GM15510 (cell line): ENCODE measurements around the gene PAXIP1.

ENCODE experiments used
- POLR2A ChIP-seq: IDR thresholded peaks from 3 replicates; pipeline ENCODE4 v1.6.1; 2011; ENCODE audit warnings: borderline replicate concordance; ENCODE audit not compliant: insufficient read length; ENCODE audit errors: extremely low read depth

PAXIP1 gene

GRCh38 chr7:155001756-155002410 is 1.0 kb downstream of the PAXIP1 start:
- TF ChIP-seq POLR2A, result no peak

DNA sequence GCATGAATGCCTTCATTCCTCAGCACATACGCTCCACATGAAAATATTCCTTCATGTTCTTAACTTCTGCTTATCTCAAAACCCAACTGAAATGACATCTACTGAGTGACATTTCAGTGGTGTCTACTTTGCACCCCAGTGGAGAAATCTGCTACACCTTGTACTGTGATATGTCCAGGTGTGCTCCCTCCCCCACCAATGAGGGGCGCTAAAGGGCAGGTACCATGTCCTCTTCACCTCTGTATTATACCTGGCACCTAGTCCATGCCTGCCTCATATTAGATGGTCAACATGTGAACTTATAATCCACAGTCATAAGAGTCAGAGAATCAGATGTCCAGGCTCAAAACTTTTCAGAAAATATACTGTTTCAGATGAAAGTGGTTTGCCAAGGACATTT is 2.1 kb downstream of the PAXIP1 start:
- no peak for TF ChIP-seq POLR2A

DNA sequence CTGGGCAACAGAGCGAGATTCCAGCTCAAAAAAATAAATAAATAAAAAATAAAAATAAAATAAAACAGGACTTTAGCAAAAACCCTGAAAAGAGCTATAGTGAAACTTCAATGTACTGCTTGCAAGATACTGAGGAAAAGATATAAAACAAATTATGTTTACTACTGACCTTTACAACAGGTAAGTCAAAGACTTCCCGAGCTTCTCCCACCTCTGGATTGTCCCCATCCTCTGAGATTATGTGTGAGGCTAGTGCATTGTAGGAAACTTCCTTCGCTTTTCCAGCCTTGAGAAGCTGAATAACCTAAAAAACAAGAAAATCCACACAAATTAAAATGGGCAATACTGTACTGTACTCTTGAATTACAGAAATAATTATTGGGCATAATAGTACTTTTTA is 4.4 kb downstream of the PAXIP1 start:
- TF ChIP-seq POLR2A, result no peak

GRCh38 chr7:154997840-154998370 is 5.0 kb downstream of the PAXIP1 start:
- TF ChIP-seq POLR2A, result no peak

DNA sequence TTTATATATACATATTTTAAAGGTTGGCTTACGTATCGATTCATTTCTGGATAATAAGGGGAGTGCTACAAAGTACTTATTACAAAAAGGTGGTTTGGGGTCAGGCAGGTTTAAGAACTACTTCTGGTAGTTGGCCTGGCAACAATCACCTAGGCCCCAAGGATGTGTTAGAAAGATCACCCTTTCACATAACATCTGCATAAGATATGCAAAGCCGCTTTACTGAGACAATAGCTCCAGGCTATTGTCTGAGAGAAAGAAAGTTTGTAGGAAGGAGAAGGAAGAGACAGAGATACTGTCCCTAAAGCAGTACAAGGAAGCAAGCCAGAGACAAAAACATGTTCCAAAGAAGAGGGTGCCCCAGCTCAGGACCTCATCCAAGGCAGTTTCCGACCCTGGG is 6.2 kb downstream of the PAXIP1 start:
- no peak for TF ChIP-seq POLR2A

DNA sequence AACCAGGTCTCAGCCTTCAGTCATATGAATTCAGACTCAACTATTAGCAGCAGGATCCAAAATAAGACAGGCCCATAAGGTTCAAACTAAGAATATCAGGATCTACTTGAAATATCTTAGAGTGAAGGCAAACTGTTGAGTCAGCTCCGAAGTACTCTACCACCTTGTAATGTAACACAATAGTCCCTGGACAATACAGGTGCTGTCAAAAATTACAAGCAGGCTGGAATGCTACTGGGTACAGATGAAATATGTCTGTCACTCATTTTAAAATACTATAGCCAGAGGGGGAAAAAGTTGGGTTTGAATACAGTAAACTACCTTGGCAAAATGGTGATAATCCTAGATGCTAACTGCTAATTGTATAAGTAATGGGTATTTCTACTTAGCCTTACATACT is 6.8 kb downstream of the PAXIP1 start:
- no peak for TF ChIP-seq POLR2A

- TF ChIP-seq POLR2A, result no peak
Observed at GRCh38 chr7:154994996-154995395, 7.9 kb downstream of the PAXIP1 start.

DNA sequence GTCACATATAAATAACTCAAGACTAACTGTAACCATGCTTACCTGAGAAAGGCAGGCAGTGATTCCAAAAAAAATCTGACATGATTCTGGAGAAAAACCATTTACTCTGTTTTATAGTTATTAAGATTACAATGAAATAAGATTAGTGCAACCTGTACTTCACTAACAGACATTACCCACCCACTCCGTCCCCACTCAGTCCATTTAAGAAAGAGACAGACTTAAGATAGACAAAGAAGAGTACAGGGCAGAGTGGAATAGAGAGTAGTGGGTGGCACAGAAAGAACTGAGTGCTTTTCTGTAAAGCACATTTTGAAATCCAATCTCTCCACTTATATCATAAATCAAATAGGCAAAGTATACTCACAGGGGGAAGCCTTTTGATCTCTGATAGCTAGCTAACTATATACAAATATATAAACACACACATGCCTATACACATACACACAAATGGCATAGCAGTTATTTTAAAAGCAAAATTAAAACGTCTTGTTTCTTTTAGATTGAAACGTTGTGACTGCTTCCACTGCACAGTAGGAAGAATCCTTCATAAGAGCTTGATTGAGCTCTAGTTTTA is 11.9 kb downstream of the PAXIP1 start:
- TF ChIP-seq POLR2A, result no peak

DNA sequence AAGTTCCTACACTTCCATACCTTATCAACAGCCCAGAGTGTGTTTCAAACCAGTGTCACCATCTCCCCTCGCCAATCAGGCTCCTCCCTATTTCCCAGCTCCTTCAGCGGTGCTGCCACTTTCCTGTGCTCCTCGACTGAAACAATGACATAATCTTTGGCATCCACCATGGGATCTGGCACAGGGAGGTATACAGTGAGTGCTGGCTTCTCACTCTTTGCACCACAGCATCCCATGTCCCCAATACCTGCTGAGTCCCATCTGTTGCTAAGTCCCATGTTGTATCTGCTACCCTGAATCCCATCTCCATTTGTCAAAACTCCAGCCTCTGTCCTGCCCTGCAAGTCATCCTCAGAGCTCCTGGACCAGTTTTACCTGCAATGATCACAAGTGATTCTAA is 15.4 kb downstream of the PAXIP1 start:
- no peak for TF ChIP-seq POLR2A

- no peak for TF ChIP-seq POLR2A
Observed at GRCh38 chr7:154986200-154986945, 16.6 kb downstream of the PAXIP1 start.

DNA sequence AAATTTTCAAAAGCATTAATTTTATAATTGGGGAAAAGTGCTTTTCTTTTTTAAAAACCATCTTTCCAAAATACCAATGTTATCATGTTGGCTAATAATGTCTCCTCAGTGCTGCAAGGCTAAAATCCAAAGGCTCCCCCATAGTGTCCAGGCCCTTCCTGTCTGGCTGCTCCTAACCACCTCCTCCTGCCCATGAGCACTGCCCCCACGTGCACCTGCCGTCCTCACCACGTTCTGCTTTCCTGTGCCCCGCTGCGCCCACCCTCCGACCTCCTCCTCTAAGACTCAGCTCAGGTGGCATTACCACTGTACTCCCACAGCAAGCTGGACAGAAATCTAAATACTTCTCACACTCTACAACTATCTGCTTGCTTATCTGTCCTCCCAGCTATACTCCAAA is 17.7 kb downstream of the PAXIP1 start:
- TF ChIP-seq POLR2A, result no peak

- no peak for TF ChIP-seq POLR2A
Observed at GRCh38 chr7:154984601-154985188, 18.2 kb downstream of the PAXIP1 start.

DNA sequence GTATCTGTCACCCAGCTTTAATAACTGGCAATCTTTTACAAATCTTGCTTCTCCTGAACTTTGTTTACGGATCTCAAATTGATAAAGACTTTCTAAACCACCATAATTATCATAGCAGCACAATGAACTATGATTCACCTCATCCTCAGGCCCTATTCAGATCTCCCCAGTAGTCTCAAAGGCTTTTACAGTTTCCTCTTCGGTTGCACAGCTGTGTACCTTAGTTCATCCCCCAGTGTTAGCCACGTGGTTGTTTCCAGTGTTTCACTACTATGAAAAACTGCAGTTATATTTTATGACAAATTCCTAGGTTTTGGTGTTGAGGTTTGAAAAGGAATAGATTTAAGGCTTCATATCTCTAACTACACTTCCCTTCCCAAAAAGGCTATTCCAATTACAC is 24.9 kb downstream of the PAXIP1 start:
- TF ChIP-seq POLR2A, result no peak

- TF ChIP-seq POLR2A, result no peak
Observed at GRCh38 chr7:154977250-154977649, 25.7 kb downstream of the PAXIP1 start.

- TF ChIP-seq POLR2A, result no peak
Observed at GRCh38 chr7:154976844-154977243, 26.1 kb downstream of the PAXIP1 start.
